D721Med (cell line): ENCODE measurements around the gene TTBK2.

Experiments
- DNase-seq: peaks from one replicate; pipeline ENCODE4 v3.0.0; 2011; ENCODE audit warnings: low spot score; ENCODE audit not compliant: insufficient read length
- FAIRE-seq: peaks from 2 replicates; lab custom pipeline; 2011; peaks lifted over from hg19 to GRCh38; lab: Jason Lieb, UNC
- CTCF ChIP-seq: IDR thresholded peaks from 2 replicates; pipeline ENCODE4 v1.5.1; 2012; ENCODE audit warnings: mild to moderate bottlenecking, control low read depth; ENCODE audit not compliant: insufficient read depth; ENCODE audit errors: missing control alignments

The TTBK2 gene

GRCh38 chr15:42695527-42696071 is 225.0 kb downstream of the TTBK2 start:
- no peak for FAIRE-seq
- TF ChIP-seq CTCF, result no peak
- DNase-seq, result no peak

GRCh38 chr15:42694398-42694797 is 226.2 kb downstream of the TTBK2 start:
- FAIRE-seq, result no peak
- no peak for DNase-seq
- no peak for TF ChIP-seq CTCF

- DNase-seq (no peak), FAIRE-seq (no peak)
- TF ChIP-seq CTCF, result no peak
These were observed 226.6 kb downstream of the TTBK2 start for GRCh38 chr15:42693942-42694341.

GRCh38 chr15:42693496-42693895 is 227.1 kb downstream of the TTBK2 start:
- DNase-seq (no peak), FAIRE-seq (no peak)
- no peak for TF ChIP-seq CTCF

GRCh38 chr15:42692997-42693396 is 227.6 kb downstream of the TTBK2 start:
- FAIRE-seq (no peak), DNase-seq (no peak)
- TF ChIP-seq CTCF, result no peak

- FAIRE-seq (no peak), DNase-seq (no peak)
- no peak for TF ChIP-seq CTCF
These were observed 228.0 kb downstream of the TTBK2 start for GRCh38 chr15:42692536-42692935.

- FAIRE-seq (no peak), DNase-seq (no peak)
- TF ChIP-seq CTCF, result no peak
These were observed 228.8 kb downstream of the TTBK2 start for GRCh38 chr15:42691770-42692169.
